B cell (primary cell): ENCODE measurements around the gene CSNK1G3. TPM values are rescaled to one million over a fixed set of nuclear protein-coding genes. Genes with fewer than 3 reads are reported as not detected.

ENCODE experiments used
- ATAC-seq: fragments of 200-7000 bp; cut with Tn5 transposase; one replicate; pipeline ENCODE4 v1.10.0; 2021; ENCODE audit warnings: low read depth, mild to moderate bottlenecking, moderate number of reproducible peaks, moderate library complexity
- CTCF ChIA-PET: fragments of 350-600 bp; sonication (Branson Sonifier 250); formaldehyde crosslinking; loops from one replicate; lab custom pipeline; 2021; ENCODE audit warnings: antibody characterized with exemption, inconsistent platforms; lab: Charles Lee
- POLR2A ChIA-PET: fragments of 350-600 bp; sonication (Branson Sonifier 250); formaldehyde crosslinking; loops from one replicate; lab custom pipeline; 2021; ENCODE audit warnings: antibody characterized with exemption; lab: Charles Lee
- DNase-seq: peaks from one replicate; pipeline ENCODE4 v3.0.0; 2013
- H2AFZ ChIP-seq: 2 replicates; pipeline ENCODE4 v1.6.1; 2012; ENCODE audit warnings: mild to moderate bottlenecking, low read depth, low read length; ENCODE audit not compliant: insufficient read depth, poor library complexity, severe bottlenecking
- H3K27ac ChIP-seq, 2 donors: 1 replicate in 1 of 2; 2 replicates in 1 of 2; pipeline ENCODE4 v1.5.1; 2012 to 2013; ENCODE audit warnings: low read length in 2 of 2, mild to moderate bottlenecking in 2 of 2, moderate library complexity in 1 of 2
- H3K27me3 ChIP-seq, 4 experiments: fragments of 200-600 bp in 1 of 4; sonication (generic) in 1 of 4; replicated peaks in 1 of 4; 1 replicate in 2 of 4; 2 replicates in 2 of 4; pipeline versions ENCODE4 v1.6.1 to v1.7.0; 2013 to 2016; ENCODE audit warnings: low read length in 3 of 4, mild to moderate bottlenecking in 2 of 4, mixed read lengths in 1 of 4, moderate library complexity in 1 of 4; ENCODE audit not compliant: insufficient read depth in 4 of 4, control insufficient read depth in 3 of 4; ENCODE audit errors: control extremely low read depth in 1 of 4
- H3K36me3 ChIP-seq, 2 experiments: replicated peaks in 1 of 2; 1 replicate in 1 of 2; 2 replicates in 1 of 2; pipeline versions ENCODE4 v1.6.1 to v1.7.1; 2013; ENCODE audit warnings: low read length in 1 of 2; ENCODE audit not compliant: insufficient read depth in 2 of 2, control insufficient read depth in 1 of 2; ENCODE audit errors: control extremely low read depth in 1 of 2, extremely low read depth in 1 of 2
- H3K4me1 ChIP-seq, 2 donors: fragments of 200-600 bp in 1 of 2; sonication (generic) in 1 of 2; 1 replicate in 1 of 2; 2 replicates in 1 of 2; pipeline versions ENCODE4 v1.5.1 to v1.6.1; 2013 to 2017; ENCODE audit warnings: low read length in 2 of 2; ENCODE audit not compliant: control insufficient read depth in 2 of 2, insufficient read depth in 2 of 2
- H3K4me2 ChIP-seq: replicated peaks from 2 replicates; pipeline ENCODE3; 2012; ENCODE audit warnings: mild to moderate bottlenecking, low read depth, low read length; ENCODE audit not compliant: poor library complexity, severe bottlenecking
- H3K4me3 ChIP-seq, 5 experiments: fragments of 200-600 bp in 1 of 5; sonication (generic) in 1 of 5; 1 replicate in 3 of 5; 2 replicates in 2 of 5; pipeline versions ENCODE4 v1.5.1 to v1.7.0; 2011 to 2016; ENCODE audit warnings: low read length in 4 of 5, mild to moderate bottlenecking in 4 of 5, low read depth in 2 of 5, control low read depth in 1 of 5, moderate library complexity in 1 of 5; ENCODE audit not compliant: insufficient read depth in 1 of 5; ENCODE audit errors: control extremely low read depth in 1 of 5, extremely low read depth in 1 of 5
- H3K79me2 ChIP-seq: fragments of 200-600 bp; sonication (generic); one replicate; pipeline ENCODE4 v1.6.0; 2016; ENCODE audit warnings: low read length; ENCODE audit not compliant: control insufficient read depth, insufficient read depth
- H3K9ac ChIP-seq: fragments of 200-600 bp; sonication (generic); 2 replicates; pipeline ENCODE4 v1.6.1; 2017; ENCODE audit warnings: mild to moderate bottlenecking, low read length, moderate library complexity
- H3K9me3 ChIP-seq, 3 donors: one replicate each; pipeline versions ENCODE4 v1.6.1 to v1.7.1; 2013; ENCODE audit warnings: low read length in 2 of 3; ENCODE audit not compliant: control insufficient read depth in 2 of 3, insufficient read depth in 1 of 3; ENCODE audit errors: control extremely low read depth in 1 of 3
- H4K20me1 ChIP-seq: 2 replicates; pipeline ENCODE4 v1.6.0; 2012; ENCODE audit warnings: mild to moderate bottlenecking, low read length; ENCODE audit not compliant: insufficient read depth, control insufficient read depth, poor library complexity, severe bottlenecking
- H3K27ac Mint-ChIP-seq: one replicate; pipeline ENCODE4 v1.8.0; 2021; ENCODE audit warnings: mixed read lengths
- H3K27me3 Mint-ChIP-seq: one replicate; pipeline ENCODE4 v1.8.0; 2021; ENCODE audit warnings: mixed read lengths
- H3K4me1 Mint-ChIP-seq: one replicate; pipeline ENCODE4 v1.8.0; 2021; ENCODE audit warnings: mixed read lengths
- H3K4me3 Mint-ChIP-seq: one replicate; pipeline ENCODE4 v1.8.0; 2021; ENCODE audit warnings: mixed read lengths
- H3K9me3 Mint-ChIP-seq: one replicate; pipeline ENCODE4 v1.8.0; 2022; ENCODE audit warnings: mixed read lengths; ENCODE audit not compliant: insufficient read depth
- EZH2 ChIP-seq: IDR thresholded peaks from 2 replicates; pipeline ENCODE4 v1.6.1; 2012; ENCODE audit warnings: borderline replicate concordance, low read depth, mild to moderate bottlenecking, moderate library complexity, low read length; ENCODE audit not compliant: insufficient read depth, poor library complexity, severe bottlenecking
- WGBS: methylation state at CpG from one replicate; pipeline ENCODE4 v1.1.5; 2013; ENCODE audit warnings: missing lambda C conversion rate; ENCODE audit not compliant: insufficient coverage; 5-methylcytosine and 5-hydroxymethylcytosine counted together
- intact Hi-C: fragments of 100-400 bp; cut with micrococcal nuclease; formaldehyde crosslinking; loops from one replicate; pipeline ENCODE4 v1.10.0; 2022
- polyA plus RNA-seq: library from polyadenylated mRNA; depleted of rRNA; stranded (reverse); fragments of >200 nt; gene quantifications from 2 replicates; pipeline ENCODE4 v1.2.3, GENCODE V29; 2012
- total RNA-seq, 2 donors: library from RNA; stranded (reverse); fragments of 120-200 nt in 1 of 2; gene quantifications; 1 replicate in 1 of 2; 2 replicates in 1 of 2; pipeline versions ENCODE4 v1.2.3 to v1.2.4, GENCODE V29; 2013 to 2022
- TF ChIP-seq, protein P1 (sequence below): fragments of 200-600 bp; IDR thresholded peaks from one replicate; pipeline ENCODE4 v1.8.0; 2022; ENCODE audit warnings: antibody characterized with exemption, mild to moderate bottlenecking

Gene CSNK1G3
- total and polyA plus RNA-seq, 2 donors (not counting 1 experiment from before 2014, with no cell fraction given): 20.8 to 140 TPM

DNA sequence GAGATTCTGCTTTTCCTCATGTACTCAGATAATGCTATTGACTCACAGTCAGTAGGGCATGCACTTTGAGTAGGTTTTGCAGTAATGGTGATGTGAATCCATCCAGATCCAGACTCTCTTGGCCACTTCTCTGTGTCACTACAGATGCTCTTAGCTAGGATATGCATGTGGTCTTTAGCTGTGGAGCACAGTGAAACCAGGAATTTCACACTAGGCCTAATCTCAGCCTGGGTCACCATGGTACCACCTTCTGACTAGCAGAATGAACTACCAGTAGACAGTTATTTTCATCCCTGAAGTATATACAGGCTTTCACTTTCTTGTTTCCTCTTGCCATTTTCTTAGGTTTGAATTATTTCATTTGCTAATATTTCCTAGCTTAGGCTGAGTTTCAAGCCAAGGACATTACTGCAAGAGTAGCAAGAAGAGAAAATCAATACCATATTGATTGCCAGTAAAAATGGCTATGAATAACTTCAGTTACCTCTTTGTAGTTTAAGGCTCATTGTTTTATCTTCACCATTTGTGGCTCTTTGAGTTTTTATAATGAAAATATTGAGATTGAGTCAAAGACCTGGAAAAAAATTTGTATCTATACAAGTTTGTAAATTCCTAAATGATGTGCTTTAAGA lies 28.4 kb upstream of the CSNK1G3 start:
- Histone ChIP-seq H3K4me1 (no peaks in the 10 kb centered on the region), H3K27ac (no peak overlapping the region), H3K36me3 (no peaks in the 10 kb centered on the region), H3K9ac (no peak overlapping the region), H3K27me3 (peaks cover 0 to 2% (median 0%) of the 10 kb centered on the region in 4 experiments), H3K9me3 (no peaks in the 10 kb centered on the region), H3K79me2 (no peaks in the 10 kb centered on the region), H2AFZ (no peak overlapping the region), H3K4me2 (no peak overlapping the region), H4K20me1 (no peaks in the 10 kb centered on the region), H3K4me3 (no peak overlapping the region)
- no peaks in the 10 kb centered on the region for H3K4me1 Mint-ChIP-seq
- intact Hi-C loops: no loop called here
- DNase-seq: no peak
- no peaks in the 10 kb centered on the region for H3K9me3 Mint-ChIP-seq
- no peak for ATAC-seq
- ChIA-PET CTCF (interaction anchor here (1.2 kb wide), 2 partner anchors 60 to 127 kb away, joined by 3 to 7 read pairs; partner anchors contain the start of gene CEP120), POLR2A (no interaction called here)
- no peak overlapping the region for H3K27ac Mint-ChIP-seq
- H3K27me3 Mint-ChIP-seq: peaks cover 37% of the 10 kb centered on the region
- no peak overlapping the region for H3K4me3 Mint-ChIP-seq
- TF ChIP-seq, protein P1, sequence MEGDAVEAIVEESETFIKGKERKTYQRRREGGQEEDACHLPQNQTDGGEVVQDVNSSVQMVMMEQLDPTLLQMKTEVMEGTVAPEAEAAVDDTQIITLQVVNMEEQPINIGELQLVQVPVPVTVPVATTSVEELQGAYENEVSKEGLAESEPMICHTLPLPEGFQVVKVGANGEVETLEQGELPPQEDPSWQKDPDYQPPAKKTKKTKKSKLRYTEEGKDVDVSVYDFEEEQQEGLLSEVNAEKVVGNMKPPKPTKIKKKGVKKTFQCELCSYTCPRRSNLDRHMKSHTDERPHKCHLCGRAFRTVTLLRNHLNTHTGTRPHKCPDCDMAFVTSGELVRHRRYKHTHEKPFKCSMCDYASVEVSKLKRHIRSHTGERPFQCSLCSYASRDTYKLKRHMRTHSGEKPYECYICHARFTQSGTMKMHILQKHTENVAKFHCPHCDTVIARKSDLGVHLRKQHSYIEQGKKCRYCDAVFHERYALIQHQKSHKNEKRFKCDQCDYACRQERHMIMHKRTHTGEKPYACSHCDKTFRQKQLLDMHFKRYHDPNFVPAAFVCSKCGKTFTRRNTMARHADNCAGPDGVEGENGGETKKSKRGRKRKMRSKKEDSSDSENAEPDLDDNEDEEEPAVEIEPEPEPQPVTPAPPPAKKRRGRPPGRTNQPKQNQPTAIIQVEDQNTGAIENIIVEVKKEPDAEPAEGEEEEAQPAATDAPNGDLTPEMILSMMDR: no peak
- TF ChIP-seq EZH2: no peak

DNA sequence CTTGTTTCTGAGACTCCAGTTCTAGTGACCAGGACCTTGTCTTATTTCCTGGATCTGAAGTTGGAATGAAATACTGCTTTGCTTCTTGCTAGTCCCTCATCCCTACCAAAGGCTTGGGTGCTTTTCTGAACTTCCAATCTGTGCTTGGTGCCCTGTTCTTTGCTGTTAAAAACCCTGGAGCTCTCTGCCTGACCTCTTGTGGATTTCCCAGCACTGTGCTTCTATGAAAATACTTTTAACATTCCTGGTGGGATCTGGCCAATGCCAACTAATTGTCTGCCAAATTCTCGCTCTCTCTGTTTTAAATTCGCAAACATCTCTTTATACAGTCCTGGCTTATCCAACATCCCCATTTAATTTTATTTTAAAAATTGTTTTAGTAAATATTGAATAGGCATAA lies 26.7 kb upstream of the CSNK1G3 start:
- no peaks in the 10 kb centered on the region for H3K9me3 ChIP-seq
- H3K27me3 ChIP-seq: peaks cover 0 to 4% (median 1%) of the 10 kb centered on the region in 4 experiments
- Mint-ChIP-seq H3K9me3 (no peaks in the 10 kb centered on the region), H3K27me3 (peaks cover 33% of the 10 kb centered on the region), H3K27ac (no peak overlapping the region), H3K4me1 (no peaks in the 10 kb centered on the region), H3K4me3 (no peak overlapping the region)
- no peak overlapping the region for H3K4me3 ChIP-seq
- ATAC-seq (no peak), DNase-seq (no peak)
- H3K36me3 ChIP-seq: no peaks in the 10 kb centered on the region
- no peak overlapping the region for H2AFZ ChIP-seq
- no peaks in the 10 kb centered on the region for H3K4me1 ChIP-seq
- CTCF ChIA-PET: no interaction called here
- no peak for TF ChIP-seq EZH2
- TF ChIP-seq, protein P1: no peak
- no peaks in the 10 kb centered on the region for H3K79me2 ChIP-seq
- no peak overlapping the region for H3K27ac ChIP-seq
- POLR2A ChIA-PET: no interaction called here
- no peaks in the 10 kb centered on the region for H4K20me1 ChIP-seq
- H3K9ac ChIP-seq: no peak overlapping the region
- whole genome bisulfite sequencing: no CpG with 5 or more reads among the region's 2 CpGs
- intact Hi-C loops: no loop called here
- no peak overlapping the region for H3K4me2 ChIP-seq
